OCI-LY1 (cell line): ENCODE results near the gene MPST.

ENCODE experiments used
- H2AFZ ChIP-seq: fragments of 200-600 bp; sonication (generic), shearing (Covaris generic); 2 replicates; pipeline ENCODE4 v1.6.0; 2014; ENCODE audit warnings: antibody characterized with exemption, mild to moderate bottlenecking, low read length
- H3F3A ChIP-seq: fragments of 200-600 bp; sonication (generic), shearing (Covaris generic); 2 replicates; pipeline ENCODE4 v1.6.0; 2014; ENCODE audit warnings: mild to moderate bottlenecking, antibody characterized with exemption, low read length, moderate library complexity; ENCODE audit not compliant: insufficient read depth
- H3K27ac ChIP-seq: fragments of 200-600 bp; sonication (generic); 2 replicates; pipeline ENCODE4 v1.5.1; 2014; ENCODE audit warnings: low read length, mixed run types, mild to moderate bottlenecking, low read depth; ENCODE audit not compliant: poor library complexity, severe bottlenecking
- H3K27me3 ChIP-seq: fragments of 200-600 bp; sonication (generic); 2 replicates; pipeline ENCODE4 v1.6.0; 2014; ENCODE audit warnings: antibody characterized with exemption, mild to moderate bottlenecking, low read length, moderate library complexity; ENCODE audit not compliant: insufficient read depth
- H3K36me3 ChIP-seq: fragments of 200-600 bp; sonication (generic); 2 replicates; pipeline ENCODE4 v1.6.1; 2014; ENCODE audit warnings: mild to moderate bottlenecking, antibody characterized with exemption, low read length, moderate library complexity, mixed read lengths; ENCODE audit not compliant: insufficient read depth
- H3K4me1 ChIP-seq: fragments of 200-600 bp; sonication (generic); 2 replicates; pipeline ENCODE4 v1.5.1; 2014; ENCODE audit warnings: mild to moderate bottlenecking, low read length, moderate library complexity; ENCODE audit not compliant: insufficient read depth, severe bottlenecking
- H3K4me2 ChIP-seq: fragments of 200-600 bp; sonication (generic), shearing (Covaris generic); 2 replicates; pipeline ENCODE4 v1.6.1; 2014; ENCODE audit warnings: low read length
- H3K4me3 ChIP-seq: fragments of 200-600 bp; sonication (generic); 2 replicates; pipeline ENCODE4 v1.5.1; 2014; ENCODE audit warnings: low read length, low read depth, mild to moderate bottlenecking, mixed read lengths; ENCODE audit not compliant: poor library complexity, severe bottlenecking
- H3K79me2 ChIP-seq: fragments of 200-600 bp; shearing (Covaris generic); 2 replicates; pipeline ENCODE4 v1.6.1; 2016; ENCODE audit warnings: mixed run types, low read length, mixed read lengths; ENCODE audit not compliant: insufficient read depth
- H3K9ac ChIP-seq: fragments of 200-600 bp; sonication (generic), shearing (Covaris generic); 2 replicates; pipeline ENCODE4 v1.6.1; 2014; ENCODE audit warnings: mild to moderate bottlenecking, low read length, mixed read lengths
- H3K9me2 ChIP-seq: fragments of 200-600 bp; sonication (generic), shearing (Covaris generic); 2 replicates; pipeline ENCODE4 v1.6.1; 2014; ENCODE audit warnings: low read depth, mild to moderate bottlenecking, low read length, mixed read lengths
- H3K9me3 ChIP-seq: fragments of 200-600 bp; shearing (Covaris generic); 2 replicates; pipeline ENCODE4 v1.6.1; 2014; ENCODE audit warnings: low read length, mixed read lengths
- H4K20me1 ChIP-seq: fragments of 200-600 bp; sonication (generic), shearing (Covaris generic); 2 replicates; pipeline ENCODE4 v1.6.0; 2016; ENCODE audit warnings: mild to moderate bottlenecking, low read length; ENCODE audit not compliant: insufficient read depth
- EZH2 ChIP-seq: fragments of 200-600 bp; sonication (generic), shearing (Covaris generic); IDR thresholded peaks from 2 replicates; pipeline ENCODE4 v1.8.0; 2017; ENCODE audit warnings: borderline replicate concordance, mixed run types, mild to moderate bottlenecking, antibody characterized with exemption, low read length, moderate library complexity, mixed read lengths
- TF ChIP-seq, protein P1 (sequence below): fragments of 200-600 bp; sonication (generic), shearing (Covaris generic); IDR thresholded peaks from 2 replicates; pipeline ENCODE4 v1.5.1; 2017; ENCODE audit warnings: mild to moderate bottlenecking, antibody characterized with exemption, low read length, moderate library complexity, mixed read lengths

Gene MPST

DNA sequence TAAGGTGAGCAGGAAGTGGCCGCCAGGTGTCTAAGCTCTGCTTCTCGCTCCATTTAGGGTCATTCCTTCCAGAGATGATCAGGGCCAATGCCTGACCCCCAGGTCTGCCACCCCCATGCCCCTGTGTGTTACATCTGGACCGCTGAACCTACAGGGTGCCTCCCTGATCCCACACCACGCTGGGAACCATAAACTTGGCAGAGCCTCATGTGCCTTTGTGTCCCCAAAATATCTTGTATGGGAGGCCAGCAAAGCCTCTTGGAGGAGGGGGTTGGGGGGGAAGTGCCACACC, 4.0 kb upstream of the MPST start:
- Histone ChIP-seq H3K79me2 (no peaks in the 10 kb centered on the region), H3K9ac (no peak overlapping the region), H2AFZ (no peak overlapping the region), H3K9me3 (no peaks in the 10 kb centered on the region), H3F3A (no peaks in the 10 kb centered on the region), H3K4me2 (no peak overlapping the region), H3K4me1 (no peaks in the 10 kb centered on the region), H4K20me1 (no peaks in the 10 kb centered on the region), H3K4me3 (no peak overlapping the region), H3K27me3 (no peaks in the 10 kb centered on the region), H3K36me3 (no peaks in the 10 kb centered on the region), H3K27ac (no peak overlapping the region), H3K9me2 (no peaks in the 10 kb centered on the region)
- TF ChIP-seq, protein P1, sequence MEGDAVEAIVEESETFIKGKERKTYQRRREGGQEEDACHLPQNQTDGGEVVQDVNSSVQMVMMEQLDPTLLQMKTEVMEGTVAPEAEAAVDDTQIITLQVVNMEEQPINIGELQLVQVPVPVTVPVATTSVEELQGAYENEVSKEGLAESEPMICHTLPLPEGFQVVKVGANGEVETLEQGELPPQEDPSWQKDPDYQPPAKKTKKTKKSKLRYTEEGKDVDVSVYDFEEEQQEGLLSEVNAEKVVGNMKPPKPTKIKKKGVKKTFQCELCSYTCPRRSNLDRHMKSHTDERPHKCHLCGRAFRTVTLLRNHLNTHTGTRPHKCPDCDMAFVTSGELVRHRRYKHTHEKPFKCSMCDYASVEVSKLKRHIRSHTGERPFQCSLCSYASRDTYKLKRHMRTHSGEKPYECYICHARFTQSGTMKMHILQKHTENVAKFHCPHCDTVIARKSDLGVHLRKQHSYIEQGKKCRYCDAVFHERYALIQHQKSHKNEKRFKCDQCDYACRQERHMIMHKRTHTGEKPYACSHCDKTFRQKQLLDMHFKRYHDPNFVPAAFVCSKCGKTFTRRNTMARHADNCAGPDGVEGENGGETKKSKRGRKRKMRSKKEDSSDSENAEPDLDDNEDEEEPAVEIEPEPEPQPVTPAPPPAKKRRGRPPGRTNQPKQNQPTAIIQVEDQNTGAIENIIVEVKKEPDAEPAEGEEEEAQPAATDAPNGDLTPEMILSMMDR: no peak
- TF ChIP-seq EZH2: no peak

DNA sequence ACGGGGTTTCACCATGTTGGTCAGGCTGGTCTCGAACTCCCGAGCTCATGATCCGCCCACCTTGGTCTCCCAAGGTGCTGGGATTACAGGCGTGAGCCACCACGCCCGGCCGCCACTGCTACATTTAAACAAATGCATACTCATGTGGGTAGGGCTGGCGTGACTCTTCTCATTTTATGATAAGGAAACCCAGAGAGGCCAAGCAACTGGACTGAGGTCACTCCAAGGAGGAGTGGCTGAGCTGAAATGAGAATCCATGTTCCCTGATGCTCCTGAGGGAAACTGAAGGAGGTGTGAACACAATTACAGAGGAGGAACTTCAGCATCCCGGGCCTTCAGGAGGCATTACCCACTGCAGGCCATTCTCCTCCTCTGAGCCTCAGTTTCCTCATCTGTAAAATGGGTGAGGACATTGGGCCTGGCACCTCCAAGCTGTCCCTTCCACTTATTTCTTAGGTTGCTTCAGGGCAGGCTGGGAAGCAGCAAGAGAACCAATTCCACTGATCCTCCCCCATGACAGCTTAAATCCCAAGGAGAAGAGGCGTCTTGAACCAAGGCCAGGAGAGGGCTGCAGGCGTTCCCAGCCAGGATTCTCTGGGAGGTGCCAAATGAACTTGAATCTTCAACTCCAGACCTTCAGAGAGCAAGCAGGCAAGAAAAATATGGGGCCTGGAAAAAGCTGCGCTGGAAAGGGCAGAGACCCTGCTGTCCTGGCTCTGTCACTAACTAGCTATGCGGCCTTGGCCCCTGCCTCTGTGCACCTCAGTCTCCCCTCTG, 3.2 kb upstream of the MPST start:
- Histone ChIP-seq H3K9ac (no peak overlapping the region), H3K9me3 (no peaks in the 10 kb centered on the region), H3K4me3 (no peak overlapping the region), H3K4me2 (no peak overlapping the region), H3F3A (no peaks in the 10 kb centered on the region), H3K27ac (no peak overlapping the region), H3K27me3 (no peaks in the 10 kb centered on the region), H4K20me1 (no peaks in the 10 kb centered on the region), H3K79me2 (no peaks in the 10 kb centered on the region), H3K36me3 (no peaks in the 10 kb centered on the region), H3K9me2 (no peaks in the 10 kb centered on the region), H2AFZ (no peak overlapping the region), H3K4me1 (no peaks in the 10 kb centered on the region)
- no peak for TF ChIP-seq EZH2
- TF ChIP-seq, protein P1: no peak

DNA sequence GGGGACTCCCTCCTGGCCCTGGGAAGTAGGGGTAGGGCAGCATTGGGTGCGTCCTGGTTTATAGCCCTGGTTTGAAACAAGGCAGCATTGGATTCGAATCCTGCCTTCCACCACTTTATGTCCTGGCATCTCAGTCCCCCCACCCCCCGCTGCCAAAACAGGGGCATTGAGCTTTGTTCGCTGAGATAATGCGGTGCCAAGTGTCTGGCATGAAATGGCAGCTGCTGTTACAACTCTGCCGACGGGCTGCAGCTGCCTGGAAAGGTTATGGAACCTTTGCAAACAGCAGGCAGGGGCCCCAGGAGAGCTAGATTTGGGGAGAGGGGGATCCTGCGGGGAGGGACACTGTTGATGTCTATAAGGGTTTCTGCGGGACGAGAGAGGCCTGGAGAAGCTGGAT, 2.2 kb upstream of the MPST start:
- no peaks in the 10 kb centered on the region for H3K4me1 ChIP-seq
- no peaks in the 10 kb centered on the region for H3K36me3 ChIP-seq
- H3K4me3 ChIP-seq: no peak overlapping the region
- H3F3A ChIP-seq: no peaks in the 10 kb centered on the region
- no peak overlapping the region for H2AFZ ChIP-seq
- no peaks in the 10 kb centered on the region for H3K79me2 ChIP-seq
- H3K9me2 ChIP-seq: no peaks in the 10 kb centered on the region
- H3K9me3 ChIP-seq: no peaks in the 10 kb centered on the region
- no peak overlapping the region for H3K27ac ChIP-seq
- no peaks in the 10 kb centered on the region for H3K27me3 ChIP-seq
- no peaks in the 10 kb centered on the region for H4K20me1 ChIP-seq
- H3K4me2 ChIP-seq: no peak overlapping the region
- no peak overlapping the region for H3K9ac ChIP-seq
- TF ChIP-seq, protein P1: no peak
- no peak for TF ChIP-seq EZH2
